Esophagus squamous epithelium (tissue), 4 donors: ENCODE results near the gene VRK1.

ENCODE experiments used
- POLR2A ChIP-seq, 4 donors: fragments of 450-650 bp; IDR thresholded peaks; one replicate each; pipeline ENCODE4 v1.6.1; 2017; ENCODE audit warnings: antibody characterized with exemption in 4 of 4, mild to moderate bottlenecking in 4 of 4, moderate library complexity in 3 of 4
- TF ChIP-seq, protein P1 (sequence below), 6 experiments: fragments of 450-650 bp in 4 of 6; fragments of 200-600 bp in 2 of 6; sonication (generic) in 2 of 6; IDR thresholded peaks; one replicate each; pipeline ENCODE4 v1.5.1; 2016 to 2019; ENCODE audit warnings: antibody characterized with exemption in 6 of 6, mild to moderate bottlenecking in 4 of 6, moderate library complexity in 4 of 6

DNA sequence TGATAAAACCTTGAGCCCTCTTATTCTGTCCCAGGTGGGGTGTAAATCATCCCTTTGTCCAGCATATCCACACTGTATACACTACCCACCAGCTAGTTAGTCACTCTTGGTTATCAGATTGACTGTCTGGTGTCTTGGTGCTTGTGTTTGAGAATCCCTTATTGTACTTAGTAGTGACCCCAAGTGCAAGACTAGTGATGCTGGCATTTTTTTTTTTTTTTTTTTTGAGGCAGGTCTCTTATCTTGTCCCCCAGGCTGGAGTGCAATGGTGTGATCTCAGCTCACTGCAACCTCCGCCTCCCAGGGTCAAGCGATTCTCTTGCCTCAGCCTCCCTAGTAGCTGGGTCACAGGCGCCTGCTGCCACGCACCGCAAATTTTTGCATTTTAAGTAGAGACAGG lies 5.8 kb downstream of the VRK1 start:
- TF ChIP-seq, protein P1, sequence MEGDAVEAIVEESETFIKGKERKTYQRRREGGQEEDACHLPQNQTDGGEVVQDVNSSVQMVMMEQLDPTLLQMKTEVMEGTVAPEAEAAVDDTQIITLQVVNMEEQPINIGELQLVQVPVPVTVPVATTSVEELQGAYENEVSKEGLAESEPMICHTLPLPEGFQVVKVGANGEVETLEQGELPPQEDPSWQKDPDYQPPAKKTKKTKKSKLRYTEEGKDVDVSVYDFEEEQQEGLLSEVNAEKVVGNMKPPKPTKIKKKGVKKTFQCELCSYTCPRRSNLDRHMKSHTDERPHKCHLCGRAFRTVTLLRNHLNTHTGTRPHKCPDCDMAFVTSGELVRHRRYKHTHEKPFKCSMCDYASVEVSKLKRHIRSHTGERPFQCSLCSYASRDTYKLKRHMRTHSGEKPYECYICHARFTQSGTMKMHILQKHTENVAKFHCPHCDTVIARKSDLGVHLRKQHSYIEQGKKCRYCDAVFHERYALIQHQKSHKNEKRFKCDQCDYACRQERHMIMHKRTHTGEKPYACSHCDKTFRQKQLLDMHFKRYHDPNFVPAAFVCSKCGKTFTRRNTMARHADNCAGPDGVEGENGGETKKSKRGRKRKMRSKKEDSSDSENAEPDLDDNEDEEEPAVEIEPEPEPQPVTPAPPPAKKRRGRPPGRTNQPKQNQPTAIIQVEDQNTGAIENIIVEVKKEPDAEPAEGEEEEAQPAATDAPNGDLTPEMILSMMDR (IDR thresholded peaks at IDR 0.05), result no peak
- no peak for TF ChIP-seq POLR2A (IDR thresholded peaks at IDR 0.05)
